ENCODE measurements around the gene LRRC45. TPM values are rescaled to one million over a fixed set of nuclear protein-coding genes. Genes with fewer than 3 reads are reported as not detected.

LRRC45 gene
- total and polyA plus RNA-seq, 2 experiments from 2014 or later = 16.1 to 40.7 TPM

DNA sequence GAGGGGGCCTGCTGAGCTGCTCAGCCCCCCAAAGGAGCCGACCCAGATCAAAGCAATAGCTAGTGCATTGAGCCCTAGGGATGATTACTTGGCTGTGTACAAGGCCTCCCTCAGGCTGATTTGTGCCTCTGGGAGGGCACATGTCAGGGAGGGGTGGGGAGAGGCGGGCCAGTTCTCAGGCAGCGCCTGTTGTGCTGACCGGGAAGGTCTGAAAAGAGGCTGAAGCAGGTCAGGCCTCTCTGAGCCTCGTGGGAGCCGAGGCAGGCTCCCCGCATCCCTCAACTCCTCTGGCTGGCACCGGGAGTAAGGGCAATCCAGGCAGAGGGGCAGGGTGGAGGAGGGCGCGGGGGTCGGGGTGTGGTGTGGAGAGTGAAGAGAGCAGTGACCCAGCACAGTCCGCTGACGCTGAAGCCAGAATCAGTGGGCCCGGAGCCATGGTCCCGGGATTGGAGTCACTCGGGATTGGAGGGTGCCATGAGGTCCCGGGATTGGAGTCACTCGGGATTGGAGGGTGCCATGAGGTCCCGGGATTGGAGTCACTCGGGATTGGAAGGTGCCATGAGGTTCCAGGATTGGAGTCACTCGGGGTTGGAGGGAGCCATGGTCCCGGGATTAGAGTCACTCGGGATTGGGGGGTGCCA, 11.4 kb downstream of the LRRC45 start:
- Mint-ChIP-seq H3K4me3 (peak overlapping the region; percentile 47), H3K27me3 (ENCODE audit: insufficient read depth, low read depth, poor library complexity) (peaks cover 10% of the 10 kb centered on the region), H3K27ac (no peak overlapping the region), H3K36me3 (ENCODE audit: low read depth) (peaks cover 3% of the 10 kb centered on the region; the same call in 2 of the 3 replicates), H3K4me1 (peaks cover 23% of the 10 kb centered on the region), H3K9me3 (no peaks in the 10 kb centered on the region)
- H3F3A ChIP-seq (replicated peaks; ENCODE audit: low read depth) = peaks cover 18% of the 10 kb centered on the region
- no peaks in the 10 kb centered on the region for H3K27me3 ChIP-seq (ENCODE audit: insufficient read depth)
- H3K4me3 ChIP-seq = peak overlapping the region; percentile 28; the same call in 1 of the 2 replicates
- no peaks in the 10 kb centered on the region; the same call in 1 of the 2 replicates for H4K20me1 ChIP-seq (replicated peaks; ENCODE audit: insufficient read depth)
- H2AFZ ChIP-seq = no peak overlapping the region
- peak overlapping the region; percentile 26; the same call in 1 of the 2 replicates for H3K4me2 ChIP-seq
- TF ChIP-seq, protein P1, sequence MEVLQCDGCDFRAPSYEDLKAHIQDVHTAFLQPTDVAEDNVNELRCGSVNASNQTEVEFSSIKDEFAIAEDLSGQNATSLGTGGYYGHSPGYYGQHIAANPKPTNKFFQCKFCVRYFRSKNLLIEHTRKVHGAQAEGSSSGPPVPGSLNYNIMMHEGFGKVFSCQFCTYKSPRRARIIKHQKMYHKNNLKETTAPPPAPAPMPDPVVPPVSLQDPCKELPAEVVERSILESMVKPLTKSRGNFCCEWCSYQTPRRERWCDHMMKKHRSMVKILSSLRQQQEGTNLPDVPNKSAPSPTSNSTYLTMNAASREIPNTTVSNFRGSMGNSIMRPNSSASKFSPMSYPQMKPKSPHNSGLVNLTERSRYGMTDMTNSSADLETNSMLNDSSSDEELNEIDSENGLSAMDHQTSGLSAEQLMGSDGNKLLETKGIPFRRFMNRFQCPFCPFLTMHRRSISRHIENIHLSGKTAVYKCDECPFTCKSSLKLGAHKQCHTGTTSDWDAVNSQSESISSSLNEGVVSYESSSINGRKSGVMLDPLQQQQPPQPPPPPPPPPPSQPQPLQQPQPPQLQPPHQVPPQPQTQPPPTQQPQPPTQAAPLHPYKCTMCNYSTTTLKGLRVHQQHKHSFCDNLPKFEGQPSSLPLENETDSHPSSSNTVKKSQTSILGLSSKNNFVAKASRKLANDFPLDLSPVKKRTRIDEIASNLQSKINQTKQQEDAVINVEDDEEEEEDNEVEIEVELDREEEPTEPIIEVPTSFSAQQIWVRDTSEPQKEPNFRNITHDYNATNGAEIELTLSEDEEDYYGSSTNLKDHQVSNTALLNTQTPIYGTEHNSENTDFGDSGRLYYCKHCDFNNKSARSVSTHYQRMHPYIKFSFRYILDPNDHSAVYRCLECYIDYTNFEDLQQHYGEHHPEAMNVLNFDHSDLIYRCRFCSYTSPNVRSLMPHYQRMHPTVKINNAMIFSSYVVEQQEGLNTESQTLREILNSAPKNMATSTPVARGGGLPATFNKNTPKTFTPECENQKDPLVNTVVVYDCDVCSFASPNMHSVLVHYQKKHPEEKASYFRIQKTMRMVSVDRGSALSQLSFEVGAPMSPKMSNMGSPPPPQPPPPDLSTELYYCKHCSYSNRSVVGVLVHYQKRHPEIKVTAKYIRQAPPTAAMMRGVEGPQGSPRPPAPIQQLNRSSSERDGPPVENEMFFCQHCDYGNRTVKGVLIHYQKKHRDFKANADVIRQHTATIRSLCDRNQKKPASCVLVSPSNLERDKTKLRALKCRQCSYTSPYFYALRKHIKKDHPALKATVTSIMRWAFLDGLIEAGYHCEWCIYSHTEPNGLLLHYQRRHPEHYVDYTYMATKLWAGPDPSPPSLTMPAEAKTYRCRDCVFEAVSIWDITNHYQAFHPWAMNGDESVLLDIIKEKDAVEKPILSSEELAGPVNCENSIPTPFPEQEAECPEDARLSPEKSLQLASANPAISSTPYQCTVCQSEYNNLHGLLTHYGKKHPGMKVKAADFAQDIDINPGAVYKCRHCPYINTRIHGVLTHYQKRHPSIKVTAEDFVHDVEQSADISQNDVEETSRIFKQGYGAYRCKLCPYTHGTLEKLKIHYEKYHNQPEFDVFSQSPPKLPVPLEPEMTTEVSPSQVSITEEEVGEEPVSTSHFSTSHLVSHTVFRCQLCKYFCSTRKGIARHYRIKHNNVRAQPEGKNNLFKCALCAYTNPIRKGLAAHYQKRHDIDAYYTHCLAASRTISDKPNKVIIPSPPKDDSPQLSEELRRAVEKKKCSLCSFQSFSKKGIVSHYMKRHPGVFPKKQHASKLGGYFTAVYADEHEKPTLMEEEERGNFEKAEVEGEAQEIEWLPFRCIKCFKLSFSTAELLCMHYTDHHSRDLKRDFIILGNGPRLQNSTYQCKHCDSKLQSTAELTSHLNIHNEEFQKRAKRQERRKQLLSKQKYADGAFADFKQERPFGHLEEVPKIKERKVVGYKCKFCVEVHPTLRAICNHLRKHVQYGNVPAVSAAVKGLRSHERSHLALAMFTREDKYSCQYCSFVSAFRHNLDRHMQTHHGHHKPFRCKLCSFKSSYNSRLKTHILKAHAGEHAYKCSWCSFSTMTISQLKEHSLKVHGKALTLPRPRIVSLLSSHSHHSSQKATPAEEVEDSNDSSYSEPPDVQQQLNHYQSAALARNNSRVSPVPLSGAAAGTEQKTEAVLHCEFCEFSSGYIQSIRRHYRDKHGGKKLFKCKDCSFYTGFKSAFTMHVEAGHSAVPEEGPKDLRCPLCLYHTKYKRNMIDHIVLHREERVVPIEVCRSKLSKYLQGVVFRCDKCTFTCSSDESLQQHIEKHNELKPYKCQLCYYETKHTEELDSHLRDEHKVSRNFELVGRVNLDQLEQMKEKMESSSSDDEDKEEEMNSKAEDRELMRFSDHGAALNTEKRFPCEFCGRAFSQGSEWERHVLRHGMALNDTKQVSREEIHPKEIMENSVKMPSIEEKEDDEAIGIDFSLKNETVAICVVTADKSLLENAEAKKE (CRISPR knock-in tag; IDR thresholded peaks at IDR 0.05) = no peak
- TF ChIP-seq REST (IDR thresholded peaks at IDR 0.05; ENCODE audit: unreplicated experiment) (no peak), CREB1 (CRISPR knock-in tag; IDR thresholded peaks at IDR 0.05; ENCODE audit: low read depth) (peak; percentile 17; the same call in 1 of the 2 replicates), EZH2 (IDR thresholded peaks at IDR 0.05; ENCODE audit: low read depth, unreplicated experiment) (no peak), ZNF114 (CRISPR knock-in tag; IDR thresholded peaks at IDR 0.05) (no peak), STAT1 (IDR thresholded peaks at IDR 0.05; ENCODE audit: unreplicated experiment) (no peak), POLR2AphosphoS5 (IDR thresholded peaks at IDR 0.05; ENCODE audit: low read depth) (peak; percentile 50; the same call in 1 of the 2 replicates), ETS1 (IDR thresholded peaks at IDR 0.05) (no peak)
- peak; percentile 76 for DNase-seq (ENCODE audit: low spot score)
- 0 out of 2 replicates have a peak overlapping the region, but pooled peaks have one; percentile 39 for H3K27ac ChIP-seq (ENCODE audit: low read depth)
- H3K36me3 ChIP-seq (ENCODE audit: insufficient read depth) = no peaks in the 10 kb centered on the region
- peak; percentile 8 for ATAC-seq
- no peaks in the 10 kb centered on the region for H3K9me2 ChIP-seq (ENCODE audit: insufficient read depth)
- H3K79me2 ChIP-seq (replicated peaks; ENCODE audit: insufficient read depth) = peaks cover 8% of the 10 kb centered on the region; the same call in 1 of the 2 replicates
- peaks cover 9% of the 10 kb centered on the region; the same call in 1 of the 2 replicates for H3K4me1 ChIP-seq (ENCODE audit: insufficient read depth)
